ENCODE results near the gene IL11RA.

DNA sequence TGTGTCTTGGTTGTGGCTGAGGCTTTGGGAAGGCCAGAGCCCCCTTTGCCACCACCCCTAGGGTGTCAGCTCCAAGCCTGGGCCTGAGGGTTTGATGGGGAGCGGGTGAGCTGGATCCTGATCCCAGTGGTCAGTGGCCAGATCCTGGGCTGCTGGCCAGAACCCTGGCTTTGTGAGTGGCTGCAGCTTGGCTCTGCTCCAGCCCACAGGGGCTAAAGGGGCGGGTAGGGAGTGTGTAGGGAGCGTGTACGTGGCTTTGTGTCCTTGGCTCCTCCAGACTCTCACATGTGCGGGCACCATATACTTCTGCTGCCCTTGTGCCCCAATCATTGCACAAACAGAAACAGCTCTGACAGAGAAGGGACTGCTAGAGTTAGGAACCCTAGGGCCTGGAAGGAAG, 1.2 kb upstream of the IL11RA start:
- no peak for TF ChIP-seq FOS (IDR thresholded peaks at IDR 0.05; ENCODE audit: borderline replicate concordance, extremely low read depth, insufficient read length)
- no peak for TF ChIP-seq EED (IDR thresholded peaks at IDR 0.05; ENCODE audit: low read depth)
- TF ChIP-seq ZNF274 (IDR thresholded peaks at IDR 0.05; ENCODE audit: insufficient read depth, insufficient read length), result no peak
- no peak for TF ChIP-seq FOXK2 (IDR thresholded peaks at IDR 0.05)
- TF ChIP-seq, protein P1, sequence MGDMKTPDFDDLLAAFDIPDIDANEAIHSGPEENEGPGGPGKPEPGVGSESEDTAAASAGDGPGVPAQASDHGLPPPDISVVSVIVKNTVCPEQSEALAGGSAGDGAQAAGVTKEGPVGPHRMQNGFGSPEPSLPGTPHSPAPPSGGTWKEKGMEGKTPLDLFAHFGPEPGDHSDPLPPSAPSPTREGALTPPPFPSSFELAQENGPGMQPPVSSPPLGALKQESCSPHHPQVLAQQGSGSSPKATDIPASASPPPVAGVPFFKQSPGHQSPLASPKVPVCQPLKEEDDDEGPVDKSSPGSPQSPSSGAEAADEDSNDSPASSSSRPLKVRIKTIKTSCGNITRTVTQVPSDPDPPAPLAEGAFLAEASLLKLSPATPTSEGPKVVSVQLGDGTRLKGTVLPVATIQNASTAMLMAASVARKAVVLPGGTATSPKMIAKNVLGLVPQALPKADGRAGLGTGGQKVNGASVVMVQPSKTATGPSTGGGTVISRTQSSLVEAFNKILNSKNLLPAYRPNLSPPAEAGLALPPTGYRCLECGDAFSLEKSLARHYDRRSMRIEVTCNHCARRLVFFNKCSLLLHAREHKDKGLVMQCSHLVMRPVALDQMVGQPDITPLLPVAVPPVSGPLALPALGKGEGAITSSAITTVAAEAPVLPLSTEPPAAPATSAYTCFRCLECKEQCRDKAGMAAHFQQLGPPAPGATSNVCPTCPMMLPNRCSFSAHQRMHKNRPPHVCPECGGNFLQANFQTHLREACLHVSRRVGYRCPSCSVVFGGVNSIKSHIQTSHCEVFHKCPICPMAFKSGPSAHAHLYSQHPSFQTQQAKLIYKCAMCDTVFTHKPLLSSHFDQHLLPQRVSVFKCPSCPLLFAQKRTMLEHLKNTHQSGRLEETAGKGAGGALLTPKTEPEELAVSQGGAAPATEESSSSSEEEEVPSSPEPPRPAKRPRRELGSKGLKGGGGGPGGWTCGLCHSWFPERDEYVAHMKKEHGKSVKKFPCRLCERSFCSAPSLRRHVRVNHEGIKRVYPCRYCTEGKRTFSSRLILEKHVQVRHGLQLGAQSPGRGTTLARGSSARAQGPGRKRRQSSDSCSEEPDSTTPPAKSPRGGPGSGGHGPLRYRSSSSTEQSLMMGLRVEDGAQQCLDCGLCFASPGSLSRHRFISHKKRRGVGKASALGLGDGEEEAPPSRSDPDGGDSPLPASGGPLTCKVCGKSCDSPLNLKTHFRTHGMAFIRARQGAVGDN (IDR thresholded peaks at IDR 0.05), result no peak
- TF ChIP-seq NR2C1 (IDR thresholded peaks at IDR 0.05), result no peak
- no peak for TF ChIP-seq FOXM1 (IDR thresholded peaks at IDR 0.05; ENCODE audit: low read depth, low read length)
- no peak for TF ChIP-seq CHD1 (IDR thresholded peaks at IDR 0.05; ENCODE audit: low read depth, low read length)
